ENCODE data around the gene HSH2D.
"Not testable (repeated sequence)": the region's sequence is repeated elsewhere in the genome, so short reads cannot be mapped to it uniquely, and the experiment has no call there.

The HSH2D gene

GRCh38 chr19:16143399-16144215 lies at the start of gene HSH2D:
Gene HSH2D (plus strand): TSS chr19:16143685. CDS start chr19:16148751, 5,066 bp downstream.
- DNase-seq (ENCODE audit: low read depth in 2 of 2) = peak; percentile 63 to 72

GRCh38 chr19:16094360-16095070 lies 49.0 kb upstream of the HSH2D start:
- no peak for DNase-seq (ENCODE audit: low read depth in 2 of 2)

- no peak for DNase-seq (ENCODE audit: low read depth in 2 of 2)
Observed at GRCh38 chr19:16095071-16095571, 48.4 kb upstream of the HSH2D start.

GRCh38 chr19:16096280-16096855 lies 47.1 kb upstream of the HSH2D start:
- no peak for DNase-seq (ENCODE audit: low read depth in 2 of 2)

- no peak for DNase-seq (ENCODE audit: low read depth in 2 of 2)
Observed at GRCh38 chr19:16098416-16098768, 45.1 kb upstream of the HSH2D start.

GRCh38 chr19:16098821-16099220 lies 44.7 kb upstream of the HSH2D start:
- DNase-seq (ENCODE audit: low read depth in 2 of 2) = no peak

- DNase-seq (ENCODE audit: low read depth in 2 of 2) = not testable (repeated sequence)
Observed at GRCh38 chr19:16099314-16099965, 44.0 kb upstream of the HSH2D start.

- DNase-seq (ENCODE audit: low read depth in 2 of 2) = no peak
Observed at GRCh38 chr19:16100524-16100923, 43.0 kb upstream of the HSH2D start.

GRCh38 chr19:16104722-16105121 lies 38.8 kb upstream of the HSH2D start:
- no peak for DNase-seq (ENCODE audit: low read depth in 2 of 2)

GRCh38 chr19:16106121-16106520 lies 37.4 kb upstream of the HSH2D start:
- DNase-seq (ENCODE audit: low read depth in 2 of 2) = no peak

GRCh38 chr19:16111160-16111908 lies 32.2 kb upstream of the HSH2D start, which contains the start of gene RAB8A:
Gene RAB8A (plus strand): TSS chr19:16111889. CDS start chr19:16111902, 13 bp downstream.
- peak; percentile 99 to 100 for DNase-seq (ENCODE audit: low read depth in 2 of 2)

GRCh38 chr19:16111909-16112752 lies 31.4 kb upstream of the HSH2D start:
- DNase-seq (ENCODE audit: low read depth in 2 of 2) = no peak

GRCh38 chr19:16112778-16113177 lies 30.7 kb upstream of the HSH2D start:
- no peak for DNase-seq (ENCODE audit: low read depth in 2 of 2)

GRCh38 chr19:16113727-16114126 lies 29.8 kb upstream of the HSH2D start:
- no peak for DNase-seq (ENCODE audit: low read depth in 2 of 2)

- no peak for DNase-seq (ENCODE audit: low read depth in 2 of 2)
Observed at GRCh38 chr19:16115301-16116039, 28.0 kb upstream of the HSH2D start.

- DNase-seq (ENCODE audit: low read depth in 2 of 2) = no peak
Observed at GRCh38 chr19:16116067-16116466, 27.4 kb upstream of the HSH2D start.

GRCh38 chr19:16117594-16118033 lies 25.9 kb upstream of the HSH2D start:
- DNase-seq (ENCODE audit: low read depth in 2 of 2) = no peak

- DNase-seq (ENCODE audit: low read depth in 2 of 2) = no peak
Observed at GRCh38 chr19:16118489-16119033, 24.9 kb upstream of the HSH2D start.

All from stimulated activated CD8-positive, alpha-beta memory T cell treated with anti-CD3 and anti-CD28 coated beads, Interleukin-7, amount 100 ng/mL, for 1 hour (primary cell).